ENCODE results near the gene BTBD9.

DNA sequence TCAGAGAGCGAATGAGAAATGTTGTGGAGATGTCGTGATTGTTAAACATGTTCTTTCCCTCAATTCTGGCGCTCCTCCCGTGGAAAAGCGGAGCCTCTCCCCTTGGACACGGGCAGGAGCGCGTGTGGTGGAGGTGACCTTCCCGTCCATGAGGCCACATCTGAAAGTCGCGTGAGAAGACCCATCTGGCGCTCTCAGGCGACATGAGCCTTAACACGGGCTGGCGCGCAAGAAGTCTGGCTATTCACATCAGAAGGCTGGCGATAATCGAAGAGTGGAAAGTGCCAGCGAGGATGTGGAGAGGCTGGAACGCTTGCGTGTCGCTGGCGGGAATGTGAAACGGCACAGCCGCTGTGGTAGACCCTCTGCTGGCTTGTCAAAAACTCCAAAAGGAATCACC lies 478.9 kb downstream of the BTBD9 start:
- TF ChIP-seq CTCF (conservative IDR thresholded peaks at IDR 0.05) (no peak), EZH2 (IDR thresholded peaks at IDR 0.05; ENCODE audit: low read depth) (no peak)

Measured in PC-9 (cell line).